Prostate gland (tissue), 2 donors: ENCODE results near the gene ATL3.

Experiments
- CTCF ChIP-seq, 4 experiments: fragments of 200-600 bp in 2 of 4; fragments of 450-650 bp in 2 of 4; sonication (generic) in 2 of 4; IDR thresholded peaks; 1 replicate in 3 of 4; 2 replicates in 1 of 4; pipeline ENCODE4 v1.5.1; 2016 to 2019; ENCODE audit warnings: antibody characterized with exemption in 4 of 4, mild to moderate bottlenecking in 2 of 4, moderate library complexity in 2 of 4
- POLR2AphosphoS5 ChIP-seq: sonication (generic); formaldehyde crosslinking; IDR thresholded peaks from one replicate; pipeline ENCODE4 v1.6.1; 2017; ENCODE audit warnings: antibody characterized with exemption

DNA sequence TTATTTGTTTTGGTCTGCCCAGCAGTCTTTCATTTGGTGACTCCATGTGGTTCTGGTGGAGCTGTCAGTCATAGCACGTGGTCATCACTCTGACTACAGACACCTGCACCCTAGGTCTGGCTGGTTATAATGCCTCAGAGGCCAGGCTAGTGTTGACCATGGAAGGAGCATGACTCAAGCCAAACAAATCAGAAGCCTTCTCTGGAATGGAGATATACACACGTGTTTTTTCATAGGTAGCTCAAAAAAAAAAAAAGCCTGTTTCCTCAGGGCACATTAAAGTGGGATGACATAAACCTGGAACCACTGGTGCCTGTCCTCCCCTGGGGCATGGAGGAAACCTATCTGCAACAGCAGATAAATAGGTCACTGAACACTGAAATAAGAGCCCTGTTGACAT, 48.9 kb downstream of the ATL3 start:
- no peak for TF ChIP-seq CTCF (IDR thresholded peaks at IDR 0.05)
- no peak for TF ChIP-seq POLR2AphosphoS5
